HG02588 (cell line): ENCODE measurements around the gene COL5A1.
"Not testable (repeated sequence)": the region's sequence is repeated elsewhere in the genome, so short reads cannot be mapped to it uniquely, and the experiment has no call there.

Source experiments
- ATAC-seq: cut with Tn5 transposase; IDR thresholded peaks from one replicate; pipeline ENCODE4 v1.9.1; 2021; ENCODE audit warnings: mild to moderate bottlenecking, moderate library complexity; ENCODE audit not compliant: unreplicated experiment

The COL5A1 gene

GRCh38 chr9:134707031-134707680 is 65.6 kb downstream of the COL5A1 start:
- no peak for ATAC-seq

DNA sequence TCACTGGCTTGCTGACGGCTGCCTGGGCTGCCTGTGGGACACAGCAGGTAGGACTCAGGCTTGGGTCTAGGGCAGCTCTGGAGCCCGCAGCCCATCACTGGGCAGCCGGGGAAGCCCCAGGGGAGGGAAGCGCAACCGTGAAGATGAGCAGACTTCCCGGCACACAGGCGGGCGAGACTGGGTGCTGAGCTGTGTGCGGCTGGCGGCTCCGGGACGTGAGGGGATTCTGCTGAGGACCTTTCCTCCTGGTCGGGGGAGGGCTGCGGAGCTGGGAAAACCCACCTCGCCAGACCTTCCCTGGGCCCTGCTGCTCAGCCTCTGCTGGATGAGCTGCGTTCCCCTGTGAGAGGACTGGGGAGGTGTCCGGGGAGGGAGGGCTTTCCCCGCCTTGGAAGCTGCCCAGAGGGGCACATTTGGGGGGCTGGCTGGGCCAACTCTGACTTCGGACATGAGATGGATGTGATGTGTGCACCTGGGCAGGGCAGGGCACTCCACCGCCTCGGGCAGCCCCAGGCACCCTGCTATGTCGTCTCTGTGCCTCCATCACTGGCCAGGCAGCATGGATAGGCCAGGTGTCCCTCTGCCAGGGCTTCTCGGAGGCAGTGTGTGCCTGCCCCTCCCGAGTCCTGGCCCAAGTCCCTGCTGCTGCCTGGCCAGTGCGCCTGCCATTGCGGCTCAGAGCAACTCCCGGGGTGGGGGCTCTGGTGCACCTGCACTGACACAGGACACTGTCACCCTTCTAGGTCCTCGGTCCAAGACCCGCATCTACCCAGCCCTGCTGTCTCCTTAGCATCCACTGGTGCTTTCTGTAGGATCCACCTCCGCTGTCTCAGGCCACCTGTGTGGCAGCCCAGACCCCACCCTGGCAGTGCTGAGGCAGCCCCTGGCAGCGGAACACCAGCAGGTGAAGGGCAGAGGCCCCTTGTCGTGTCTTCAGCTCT is 66.4 kb downstream of the COL5A1 start:
- no peak for ATAC-seq

- no peak for ATAC-seq
Measured at GRCh38 chr9:134708672-134709038, 67.1 kb downstream of the COL5A1 start.

- no peak for ATAC-seq
Measured at GRCh38 chr9:134709512-134710270, 68.1 kb downstream of the COL5A1 start.

GRCh38 chr9:134710271-134710540 is 68.6 kb downstream of the COL5A1 start:
- no peak for ATAC-seq

DNA sequence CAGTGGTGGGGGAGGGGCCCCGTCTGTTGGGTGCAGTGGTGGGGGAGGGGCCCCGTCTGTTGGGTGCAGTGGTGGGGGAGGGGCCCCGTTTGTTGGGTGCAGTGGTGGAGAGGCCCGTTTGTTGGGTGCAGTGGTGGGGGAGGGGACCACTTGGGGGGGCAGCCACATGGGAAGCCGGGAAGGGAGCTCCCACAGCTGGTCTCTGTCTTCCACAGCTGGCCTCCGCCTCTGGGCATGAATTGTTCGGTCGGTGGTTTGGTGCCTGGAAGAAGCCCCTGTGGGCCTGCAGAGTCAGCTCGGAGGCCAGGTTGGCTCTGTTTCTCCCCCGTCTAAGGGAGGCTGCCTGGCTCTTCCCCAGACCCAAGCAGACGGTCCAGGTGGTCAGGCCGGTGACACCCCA is 69.3 kb downstream of the COL5A1 start:
- no peak for ATAC-seq

- no peak for ATAC-seq
Measured at GRCh38 chr9:134712243-134712642, 70.6 kb downstream of the COL5A1 start.

DNA sequence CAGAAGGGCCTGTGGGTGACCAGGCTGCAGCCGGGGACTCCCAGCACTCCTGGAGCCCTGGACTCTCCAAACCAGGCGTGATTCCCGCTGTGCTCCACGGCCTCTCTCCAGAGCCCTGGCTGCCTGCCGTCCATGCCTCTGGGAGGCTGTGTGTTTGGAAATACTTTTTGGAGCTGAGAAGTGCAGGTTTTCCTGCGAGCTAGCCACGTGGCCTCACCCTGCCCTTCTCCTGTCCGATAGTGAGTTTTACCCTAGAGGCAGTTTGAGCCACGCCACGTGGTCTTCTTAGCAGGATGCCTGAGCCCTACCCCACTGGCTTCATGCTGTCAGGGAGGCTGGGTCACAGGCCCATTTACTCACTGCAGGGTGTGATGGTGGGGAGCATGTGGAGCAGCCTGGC is 71.3 kb downstream of the COL5A1 start:
- no peak for ATAC-seq

DNA sequence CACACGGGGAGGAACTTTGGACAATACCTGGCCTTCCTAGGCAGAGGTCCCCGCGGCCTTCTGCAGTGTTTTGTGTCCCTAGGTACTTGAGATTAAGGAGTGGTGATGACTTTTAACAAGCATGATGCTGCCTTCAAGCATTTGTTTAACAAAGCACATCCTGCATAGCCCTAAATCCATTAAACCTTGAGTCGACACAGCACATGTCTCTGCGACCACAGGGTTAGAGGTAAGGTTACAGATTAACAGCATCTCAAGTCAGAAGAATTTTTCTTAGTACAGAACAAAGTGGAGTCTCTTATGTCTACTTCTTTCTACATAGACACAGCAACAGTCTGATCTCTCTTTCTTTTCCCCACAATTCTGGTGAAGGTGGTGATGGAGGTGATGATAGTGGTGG is 73.9 kb downstream of the COL5A1 start:
- not testable (repeated sequence) for ATAC-seq

GRCh38 chr9:134716067-134716466 is 74.5 kb downstream of the COL5A1 start:
- no peak for ATAC-seq

DNA sequence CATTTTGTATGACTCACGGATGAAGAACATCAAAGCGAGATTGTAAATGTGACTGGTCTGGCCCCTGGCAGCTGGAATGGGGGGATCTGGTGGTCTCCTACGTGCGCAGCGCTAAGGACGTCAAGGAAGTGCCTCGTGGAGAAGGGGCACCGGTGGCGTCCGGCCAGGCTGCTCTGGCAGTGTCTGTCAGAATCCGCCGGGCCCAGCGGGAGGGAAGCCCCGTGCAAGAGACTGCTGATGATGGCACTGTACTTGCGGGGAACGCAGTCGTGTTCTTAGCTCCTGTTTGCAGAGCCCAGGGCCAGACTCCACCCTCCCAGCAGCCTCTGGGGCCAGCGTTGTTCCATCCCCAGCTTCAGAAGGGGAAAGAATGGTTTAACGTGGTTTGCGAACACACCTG is 75.5 kb downstream of the COL5A1 start:
- ATAC-seq = no peak

DNA sequence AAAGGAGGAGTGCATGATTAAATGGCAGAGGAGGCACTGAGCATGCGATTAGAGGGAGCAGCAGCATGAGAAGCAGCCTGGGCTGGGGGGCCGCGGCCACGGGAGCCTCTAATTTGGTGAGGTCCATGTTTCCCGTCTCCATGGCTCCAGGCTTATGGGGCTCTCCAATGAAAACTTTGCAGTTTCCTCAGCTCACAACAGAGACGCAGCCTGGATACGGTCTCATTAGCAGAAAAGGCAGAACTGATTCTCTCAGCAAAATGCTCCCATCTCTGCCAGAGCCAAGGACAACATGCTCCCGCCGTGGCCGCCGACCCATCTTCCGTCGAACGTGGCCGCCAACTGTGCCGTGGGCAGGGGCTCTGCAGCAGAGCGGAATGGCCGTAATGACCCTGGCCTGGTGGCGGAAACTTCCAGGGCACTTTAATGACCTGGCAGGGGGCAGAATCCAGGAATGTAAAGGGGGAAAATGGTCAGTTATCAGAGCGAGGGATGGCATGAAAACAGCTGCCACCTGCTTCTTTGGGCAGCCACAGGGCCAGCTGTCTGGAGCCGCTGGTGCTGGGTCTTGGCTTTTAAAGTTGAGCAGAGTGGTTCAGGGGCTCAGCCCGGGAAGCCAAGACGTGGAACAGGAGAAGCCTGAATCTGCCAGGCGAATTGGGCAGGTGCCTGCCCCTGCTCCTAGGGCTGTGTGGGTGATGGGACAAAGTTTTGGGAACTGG is 76.5 kb downstream of the COL5A1 start:
- no peak for ATAC-seq

GRCh38 chr9:134719331-134719730 is 77.7 kb downstream of the COL5A1 start:
- no peak for ATAC-seq

- no peak for ATAC-seq
Measured at GRCh38 chr9:134720136-134720753, 78.6 kb downstream of the COL5A1 start.

- no peak for ATAC-seq
Measured at GRCh38 chr9:134720796-134721195, 79.2 kb downstream of the COL5A1 start.

DNA sequence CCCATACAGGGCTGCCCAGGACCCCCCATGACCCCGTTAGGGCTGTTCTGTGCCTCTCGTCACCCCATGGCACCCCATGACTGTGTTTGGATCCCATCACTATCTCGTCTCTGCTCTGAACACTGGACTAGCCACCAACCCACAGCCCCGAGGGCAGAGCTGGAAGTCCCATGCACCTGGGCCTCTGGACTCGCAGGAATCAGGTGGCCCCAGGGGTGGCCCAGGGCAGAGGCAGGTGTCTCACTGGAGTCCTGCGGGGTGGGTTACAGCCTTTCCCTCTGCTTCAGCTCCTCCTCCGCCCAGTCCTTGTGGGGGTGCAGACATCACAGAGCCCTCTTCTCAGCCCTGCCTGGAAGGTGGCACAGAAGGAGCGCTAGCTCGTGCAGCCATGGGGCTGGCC is 79.7 kb downstream of the COL5A1 start:
- no peak for ATAC-seq

- no peak for ATAC-seq
Measured at GRCh38 chr9:134722120-134722701, 80.6 kb downstream of the COL5A1 start.

DNA sequence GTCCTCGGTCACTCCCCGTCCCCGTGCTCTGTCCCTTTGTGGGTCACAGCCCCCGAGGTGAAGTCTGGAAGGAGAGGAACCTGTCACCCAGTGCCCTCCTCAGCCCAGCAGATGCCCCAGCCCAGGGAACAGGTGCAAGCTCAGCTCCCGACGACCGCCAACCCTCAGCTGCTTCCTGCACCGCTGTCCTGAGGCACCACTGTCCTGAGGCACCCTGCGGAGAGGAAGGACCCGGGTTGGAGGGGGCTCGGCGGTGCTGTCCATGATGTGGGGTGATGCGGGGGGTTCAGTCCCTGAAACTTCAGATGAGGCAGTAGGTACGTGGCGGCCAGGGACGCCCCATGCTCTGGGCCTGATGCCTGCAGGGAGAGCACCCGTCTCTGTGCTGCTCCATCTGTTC is 81.4 kb downstream of the COL5A1 start:
- ATAC-seq = no peak

DNA sequence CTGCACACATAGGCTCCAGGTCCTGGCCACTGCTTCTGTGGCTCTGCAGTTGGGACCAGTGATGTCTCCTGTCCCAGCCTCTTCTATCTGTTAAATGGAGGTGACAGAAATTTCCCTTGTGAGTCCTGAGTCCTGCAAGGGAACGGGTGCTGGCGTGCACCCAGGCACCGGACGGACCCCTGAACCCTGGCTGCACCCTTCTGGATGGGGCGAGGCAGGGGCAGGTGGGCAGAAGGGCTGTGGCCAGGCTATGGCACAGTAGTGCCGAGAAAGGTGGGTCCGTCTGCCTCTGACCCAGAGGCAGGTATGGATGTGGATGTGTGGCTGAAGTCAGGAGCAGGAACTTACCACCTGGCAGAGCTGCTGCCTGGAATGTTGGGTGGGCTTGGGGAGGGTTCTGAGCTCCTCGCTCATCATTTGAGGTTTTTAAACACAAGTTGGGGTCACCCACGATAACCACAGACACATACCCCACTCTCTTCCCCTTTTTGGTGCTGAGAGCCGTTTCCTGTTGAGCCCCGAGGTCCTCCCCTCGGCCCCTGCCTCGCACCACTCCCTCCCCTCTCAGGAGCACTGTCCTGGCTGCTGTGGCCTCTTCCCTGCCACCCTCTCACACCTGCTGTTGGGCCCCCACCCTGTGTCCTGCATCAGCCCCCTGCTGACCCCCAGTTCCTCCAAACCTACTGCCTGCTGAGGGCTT is 82.0 kb downstream of the COL5A1 start:
- no peak for ATAC-seq
